Transverse colon (tissue), 4 donors: ENCODE data around the gene FAM98C. TPM values are rescaled to one million over a fixed set of nuclear protein-coding genes. Genes with fewer than 3 reads are reported as not detected.

ENCODE experiments used
- DNase-seq: peaks from one replicate; pipeline ENCODE4 v3.0.0-alpha.2; 2019
- H3K27ac ChIP-seq, 4 donors: fragments of 200-600 bp; sonication (generic); 2 replicates each; pipeline ENCODE4 v1.5.1; 2016 to 2018; ENCODE audit warnings: inconsistent platforms in 4 of 4
- H3K27me3 ChIP-seq: fragments of 200-600 bp; sonication (generic); 2 replicates; pipeline ENCODE4 v1.5.1; 2017; ENCODE audit warnings: inconsistent platforms
- H3K36me3 ChIP-seq, 4 donors: fragments of 200-600 bp; sonication (generic); 2 replicates each; pipeline ENCODE4 v1.5.1; 2017 to 2019; ENCODE audit warnings: inconsistent platforms in 4 of 4
- H3K4me1 ChIP-seq, 4 donors: fragments of 200-600 bp; sonication (generic); 2 replicates each; pipeline ENCODE4 v1.5.1; 2017 to 2020; ENCODE audit warnings: inconsistent platforms in 4 of 4
- H3K4me3 ChIP-seq, 4 donors: fragments of 200-600 bp; sonication (generic); 1 replicate in 1 of 4; 2 replicates in 3 of 4; pipeline versions ENCODE4 v1.5.1 to v1.6.1; 2017 to 2019; ENCODE audit warnings: inconsistent platforms in 4 of 4
- H3K9me3 ChIP-seq, 2 donors: fragments of 200-600 bp; sonication (generic); 2 replicates each; pipeline ENCODE4 v1.5.1; 2017 to 2019; ENCODE audit warnings: inconsistent platforms in 2 of 2
- CTCF ChIP-seq, 5 experiments: fragments of 200-600 bp in 3 of 5; fragments of 450-650 bp in 2 of 5; sonication (generic) in 3 of 5; IDR thresholded peaks; 1 replicate in 2 of 5; 2 replicates in 3 of 5; pipeline ENCODE4 v1.5.1; 2016 to 2017; ENCODE audit warnings: antibody characterized with exemption in 5 of 5, inconsistent platforms in 3 of 5, mild to moderate bottlenecking in 2 of 5, moderate library complexity in 1 of 5
- EP300 ChIP-seq: sonication (generic); formaldehyde crosslinking; IDR thresholded peaks from one replicate; pipeline ENCODE4 v1.6.1; 2017; ENCODE audit warnings: antibody characterized with exemption, low read depth
- POLR2A ChIP-seq: fragments of 450-650 bp; IDR thresholded peaks from one replicate; pipeline ENCODE4 v1.6.1; 2016; ENCODE audit warnings: antibody characterized with exemption, mild to moderate bottlenecking, moderate library complexity
- POLR2AphosphoS5 ChIP-seq, 3 donors: sonication (generic); formaldehyde crosslinking; IDR thresholded peaks; one replicate each; pipeline ENCODE4 v1.6.1; 2016; ENCODE audit warnings: antibody characterized with exemption in 3 of 3
- WGBS, 2 donors: methylation state at CpG; one replicate each; pipeline ENCODE4 v1.1.5; 2018; ENCODE audit warnings: low coverage in 1 of 2; 5-methylcytosine and 5-hydroxymethylcytosine counted together
- in situ Hi-C, 4 donors: fragments of 200-750 bp; cut with MboI; loops; one replicate each; pipeline versions ENCODE4 v1.15.0 to v1.15.1; 2017; ENCODE audit warnings: low sequenced_read_pairs in 3 of 4, low pct_ligation_motif_present in 1 of 4, low pct_unique_long_range_greater_than_20kb in 1 of 4
- intact Hi-C: fragments of 100-400 bp; cut with DNase I; formaldehyde crosslinking; loops from one replicate; pipeline ENCODE4 v1.15.1; 2023; ENCODE audit warnings: low total_unique reads
- total RNA-seq, 4 donors: library from RNA; depleted of rRNA; stranded (reverse); fragments of >200 nt; gene quantifications; one replicate each; pipeline ENCODE4 v1.1.0, GENCODE V29; 2016

Gene FAM98C
- total RNA-seq, 4 donors from 2014 or later: 34.0 to 102 (median 41.2) TPM

- peaks cover 0 to 29% (median 14%) of the 10 kb centered on the region in 4 donors for H3K36me3 ChIP-seq
- no peak for TF ChIP-seq POLR2AphosphoS5 (IDR thresholded peaks at IDR 0.05)
- no peak for TF ChIP-seq POLR2A
- no peak for TF ChIP-seq CTCF (IDR thresholded peaks at IDR 0.05)
- no peak for TF ChIP-seq EP300
- H3K9me3 ChIP-seq: no peaks in the 10 kb centered on the region
- H3K27me3 ChIP-seq: peaks cover 43% of the 10 kb centered on the region
- H3K4me1 ChIP-seq: peaks cover 8 to 36% (median 34%) of the 10 kb centered on the region in 4 donors
- no peak overlapping the region for H3K27ac ChIP-seq
- no peak for DNase-seq
- in situ Hi-C loops: no loop called here
- WGBS, 2 donors: 92% methylated on average over 39 of the region's 40 CpGs; no CpG with 5 or more reads in 1 of the 2 donors
- H3K4me3 ChIP-seq: no peak overlapping the region
- intact Hi-C loops: no loop called here
These were observed 17.7 kb upstream of the FAM98C start for GRCh38 chr19:38385057-38385803.

GRCh38 chr19:38385804-38386257 lies 17.1 kb upstream of the FAM98C start:
- peaks cover 8 to 36% (median 34%) of the 10 kb centered on the region in 4 donors for H3K4me1 ChIP-seq
- peaks cover 0 to 27% (median 12%) of the 10 kb centered on the region in 4 donors for H3K36me3 ChIP-seq
- in situ Hi-C loops: no loop called here
- intact Hi-C loops: no loop called here
- peaks cover 47% of the 10 kb centered on the region for H3K27me3 ChIP-seq
- H3K27ac ChIP-seq: no peak overlapping the region
- H3K9me3 ChIP-seq: no peaks in the 10 kb centered on the region
- no peak for DNase-seq
- TF ChIP-seq EP300 (no peak), POLR2AphosphoS5 (IDR thresholded peaks at IDR 0.05) (no peak), POLR2A (no peak), CTCF (IDR thresholded peaks at IDR 0.05) (no peak)
- 64% methylated on average over 38 of the region's 40 CpGs; no CpG with 5 or more reads in 1 of the 2 donors for WGBS, 2 donors
- H3K4me3 ChIP-seq: no peak overlapping the region

DNA sequence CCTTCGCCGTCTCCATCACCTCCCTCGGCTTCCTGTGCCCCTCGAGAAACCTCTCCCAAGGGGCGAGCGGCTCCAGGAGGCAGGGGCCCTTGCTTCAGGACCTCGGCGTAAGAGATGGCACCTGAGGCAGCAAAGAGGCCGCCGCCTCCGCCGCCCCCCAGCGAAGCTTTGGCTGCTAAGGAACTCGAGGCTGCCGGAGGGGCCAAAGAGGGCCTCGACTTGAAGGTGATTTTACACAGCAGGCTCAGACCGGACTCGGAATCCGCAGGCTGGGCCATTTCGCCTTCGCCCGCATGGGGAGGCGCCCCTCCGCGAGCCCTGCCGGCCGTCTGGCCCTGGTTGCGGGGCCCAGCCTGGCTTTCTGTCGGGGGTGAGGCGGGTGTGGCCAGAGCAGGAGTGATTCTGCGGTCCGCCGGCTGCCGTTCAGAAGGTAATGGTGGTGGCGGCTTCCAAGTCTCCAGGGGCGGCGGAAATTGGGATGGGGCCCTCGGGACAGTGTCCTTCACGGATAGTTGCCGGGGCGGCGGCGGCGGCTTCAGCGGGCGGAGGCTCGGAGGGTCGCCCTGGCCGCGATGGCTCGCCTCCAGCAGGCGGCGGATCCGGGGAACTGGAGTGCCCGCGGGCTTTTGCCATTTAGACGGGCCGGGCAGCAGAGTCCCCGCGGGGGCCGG lies 16.5 kb upstream of the FAM98C start:
- in situ Hi-C loops (no loop called here), intact Hi-C loops (no loop called here)
- 69% methylated on average over 58 of the region's 61 CpGs; no CpG with 5 or more reads in 1 of the 2 donors for WGBS, 2 donors
- TF ChIP-seq CTCF (IDR thresholded peaks at IDR 0.05) (no peak), POLR2AphosphoS5 (IDR thresholded peaks at IDR 0.05) (no peak), EP300 (no peak), POLR2A (no peak)
- Histone ChIP-seq H3K27me3 (peaks cover 52% of the 10 kb centered on the region), H3K36me3 (peaks cover 0 to 21% (median 9%) of the 10 kb centered on the region in 4 donors), H3K4me3 (peak overlapping the region in 1 of 4 donors; percentile 54), H3K4me1 (peaks cover 8 to 36% (median 34%) of the 10 kb centered on the region in 4 donors), H3K9me3 (no peaks in the 10 kb centered on the region), H3K27ac (no peak overlapping the region)
- no peak for DNase-seq

- peaks cover 0 to 17% (median 6%) of the 10 kb centered on the region in 4 donors for H3K36me3 ChIP-seq
- H3K4me1 ChIP-seq: peaks cover 8 to 36% (median 34%) of the 10 kb centered on the region in 4 donors
- in situ Hi-C loops: no loop called here
- peak overlapping the region in 2 of 4 donors; percentile 57 to 62 for H3K27ac ChIP-seq
- H3K4me3 ChIP-seq: peak overlapping the region in 3 of 4 donors; percentile 22 to 54 (median 41)
- 13 to 14% methylated on average over 10 to 33 of the region's 36 CpGs for WGBS, 2 donors
- no peaks in the 10 kb centered on the region for H3K9me3 ChIP-seq
- peaks cover 52% of the 10 kb centered on the region for H3K27me3 ChIP-seq
- intact Hi-C loops: no loop called here
- DNase-seq: no peak
- TF ChIP-seq POLR2AphosphoS5 (IDR thresholded peaks at IDR 0.05): no peak
- no peak for TF ChIP-seq EP300
- no peak for TF ChIP-seq POLR2A
- TF ChIP-seq CTCF (IDR thresholded peaks at IDR 0.05): no peak
These were observed 15.8 kb upstream of the FAM98C start for GRCh38 chr19:38386971-38387549.
